ENCODE data around the gene TARS3.

DNA sequence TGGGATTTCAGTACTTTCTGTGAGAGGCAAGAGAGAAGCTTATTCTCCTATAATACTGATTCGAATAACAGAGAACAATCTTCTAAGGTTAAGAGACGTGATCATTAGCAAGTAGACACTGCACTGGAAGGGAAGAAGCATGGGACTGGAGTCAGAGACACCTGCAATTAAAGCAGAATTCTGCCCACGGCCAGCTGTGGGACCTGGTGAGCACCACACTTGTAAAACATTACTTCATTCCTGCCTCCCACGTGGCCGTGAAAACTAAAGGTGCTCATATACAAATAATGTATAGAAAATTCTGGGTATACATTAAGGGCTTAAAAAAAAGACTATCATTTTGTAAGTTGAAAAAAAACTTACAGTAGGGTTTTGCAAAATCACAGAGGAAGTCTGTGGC lies 74.1 kb downstream of the TARS3 start:
- TF ChIP-seq, protein P1, sequence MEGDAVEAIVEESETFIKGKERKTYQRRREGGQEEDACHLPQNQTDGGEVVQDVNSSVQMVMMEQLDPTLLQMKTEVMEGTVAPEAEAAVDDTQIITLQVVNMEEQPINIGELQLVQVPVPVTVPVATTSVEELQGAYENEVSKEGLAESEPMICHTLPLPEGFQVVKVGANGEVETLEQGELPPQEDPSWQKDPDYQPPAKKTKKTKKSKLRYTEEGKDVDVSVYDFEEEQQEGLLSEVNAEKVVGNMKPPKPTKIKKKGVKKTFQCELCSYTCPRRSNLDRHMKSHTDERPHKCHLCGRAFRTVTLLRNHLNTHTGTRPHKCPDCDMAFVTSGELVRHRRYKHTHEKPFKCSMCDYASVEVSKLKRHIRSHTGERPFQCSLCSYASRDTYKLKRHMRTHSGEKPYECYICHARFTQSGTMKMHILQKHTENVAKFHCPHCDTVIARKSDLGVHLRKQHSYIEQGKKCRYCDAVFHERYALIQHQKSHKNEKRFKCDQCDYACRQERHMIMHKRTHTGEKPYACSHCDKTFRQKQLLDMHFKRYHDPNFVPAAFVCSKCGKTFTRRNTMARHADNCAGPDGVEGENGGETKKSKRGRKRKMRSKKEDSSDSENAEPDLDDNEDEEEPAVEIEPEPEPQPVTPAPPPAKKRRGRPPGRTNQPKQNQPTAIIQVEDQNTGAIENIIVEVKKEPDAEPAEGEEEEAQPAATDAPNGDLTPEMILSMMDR (IDR thresholded peaks at IDR 0.05; ENCODE audit: low read depth, low read length), result no peak
- no peak for TF ChIP-seq EZH2phosphoT487 (IDR thresholded peaks at IDR 0.05; ENCODE audit: low read depth)

Data from OCI-LY3 (cell line).